ENCODE results near the gene HCN3. TPM values are rescaled to one million over a fixed set of nuclear protein-coding genes. Genes with fewer than 3 reads are reported as not detected.
A peak's percentile ranks its signal among the peaks of the same experiment; 100 is the strongest.

The HCN3 gene
- total and polyA plus RNA-seq, 2 of the 13 experiments (the other 11 are each of a cell fraction or from before 2014, with no cell fraction given), result 2.4 to 10.2 TPM

DNA sequence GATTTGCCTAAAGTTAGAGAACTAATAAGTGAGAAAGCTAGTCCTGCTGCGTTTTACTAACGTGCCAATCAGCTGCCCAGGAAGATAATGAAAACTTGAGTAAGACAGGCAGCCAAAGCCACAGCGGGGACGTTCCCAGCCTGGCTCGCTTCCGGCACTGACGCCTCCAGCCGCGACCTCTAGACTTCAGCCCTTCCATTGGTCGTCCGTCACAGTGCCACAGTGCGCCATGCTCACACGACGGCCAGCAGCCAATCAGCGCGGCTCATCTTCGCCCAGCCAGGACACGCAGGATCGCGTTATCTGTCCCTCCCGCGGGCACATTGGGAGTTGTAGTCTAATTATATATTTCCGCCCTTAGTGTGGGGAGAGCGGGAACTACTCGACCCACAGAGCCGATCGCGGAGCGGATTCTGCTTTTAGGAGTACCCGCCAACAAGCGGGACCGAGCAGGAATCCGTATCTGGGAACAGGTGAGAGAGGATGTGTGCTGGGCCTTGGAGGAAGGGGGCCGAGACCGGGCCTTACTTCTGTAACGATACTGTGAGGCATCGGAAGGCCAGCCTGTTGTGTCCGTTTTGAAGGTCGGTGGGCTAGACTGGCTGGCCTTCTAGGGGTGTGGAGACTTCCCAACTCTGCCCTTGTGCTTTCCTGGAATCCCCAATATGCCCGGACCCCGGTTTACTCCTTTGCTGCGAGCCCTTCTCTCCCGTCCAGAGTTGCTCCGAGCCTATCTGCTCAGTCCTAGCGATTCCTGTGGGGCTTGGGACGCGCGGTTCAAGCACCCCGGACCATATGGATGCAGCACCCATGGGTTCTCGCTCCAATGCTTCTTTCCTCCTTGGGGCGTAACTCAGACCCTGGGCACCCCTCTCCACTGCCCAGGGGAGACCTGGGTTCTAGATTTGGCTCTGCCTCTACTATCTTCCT lies 31.5 kb downstream of the HCN3 start, which contains the start of gene FDPS (continued):
- TF ChIP-seq ZNF746 (CRISPR knock-in tag; IDR thresholded peaks at IDR 0.05) (no peak; the same call in 1 of the 2 replicates), GFI1 (CRISPR knock-in tag; IDR thresholded peaks at IDR 0.05; ENCODE audit: borderline replicate concordance) (0 out of 2 replicates have a peak, but pooled peaks have one; percentile 50), NONO (IDR thresholded peaks at IDR 0.05) (no peak), NONO (CRISPR knock-in tag; conservative IDR thresholded peaks at IDR 0.05) (peak; percentile 69), IKZF1 (IDR thresholded peaks at IDR 0.05) (no peak), SRSF4 (IDR thresholded peaks at IDR 0.05; ENCODE audit: low read depth, low read length, poor library complexity, severe bottlenecking) (no peak), NR2F1 (CRISPR knock-in tag; IDR thresholded peaks at IDR 0.05) (no peak), TFE3 (CRISPR knock-in tag; IDR thresholded peaks at IDR 0.05) (peak; percentile 11; the same call in 1 of the 2 replicates), MIXL1 (CRISPR knock-in tag; IDR thresholded peaks at IDR 0.05) (peak; percentile 95), ZBTB34 (CRISPR knock-in tag; IDR thresholded peaks at IDR 0.05) (no peak), ZNF563 (CRISPR knock-in tag; IDR thresholded peaks at IDR 0.05) (0 out of 2 replicates have a peak, but pooled peaks have one; percentile 50), MZF1 (CRISPR knock-in tag; IDR thresholded peaks at IDR 0.05; ENCODE audit: borderline replicate concordance) (0 out of 2 replicates have a peak, but pooled peaks have one; percentile 33), ZNF180 (CRISPR knock-in tag; IDR thresholded peaks at IDR 0.05; ENCODE audit: borderline replicate concordance, low read depth) (no peak)
- TF ChIP-seq, protein P1, sequence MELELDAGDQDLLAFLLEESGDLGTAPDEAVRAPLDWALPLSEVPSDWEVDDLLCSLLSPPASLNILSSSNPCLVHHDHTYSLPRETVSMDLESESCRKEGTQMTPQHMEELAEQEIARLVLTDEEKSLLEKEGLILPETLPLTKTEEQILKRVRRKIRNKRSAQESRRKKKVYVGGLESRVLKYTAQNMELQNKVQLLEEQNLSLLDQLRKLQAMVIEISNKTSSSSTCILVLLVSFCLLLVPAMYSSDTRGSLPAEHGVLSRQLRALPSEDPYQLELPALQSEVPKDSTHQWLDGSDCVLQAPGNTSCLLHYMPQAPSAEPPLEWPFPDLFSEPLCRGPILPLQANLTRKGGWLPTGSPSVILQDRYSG (CRISPR knock-in tag; IDR thresholded peaks at IDR 0.05), result no peak
- TF ChIP-seq, protein P2, sequence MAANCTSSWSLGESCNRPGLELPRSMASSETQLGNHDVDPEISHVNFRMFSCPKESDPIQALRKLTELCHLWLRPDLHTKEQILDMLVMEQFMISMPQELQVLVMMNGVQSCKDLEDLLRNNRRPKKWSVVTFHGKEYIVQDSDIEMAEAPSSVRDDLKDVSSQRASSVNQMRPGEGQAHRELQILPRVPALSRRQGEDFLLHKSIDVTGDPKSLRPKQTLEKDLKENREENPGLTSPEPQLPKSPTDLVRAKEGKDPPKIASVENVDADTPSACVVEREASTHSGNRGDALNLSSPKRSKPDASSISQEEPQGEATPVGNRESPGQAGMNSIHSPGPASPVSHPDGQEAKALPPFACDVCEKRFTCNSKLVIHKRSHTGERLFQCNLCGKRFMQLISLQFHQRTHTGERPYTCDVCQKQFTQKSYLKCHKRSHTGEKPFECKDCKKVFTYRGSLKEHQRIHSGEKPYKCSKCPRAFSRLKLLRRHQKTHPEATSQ (CRISPR knock-in tag; IDR thresholded peaks at IDR 0.05; ENCODE audit: borderline replicate concordance), result peak; percentile 71; the same call in 1 of the 2 replicates
- TF ChIP-seq, protein P3, sequence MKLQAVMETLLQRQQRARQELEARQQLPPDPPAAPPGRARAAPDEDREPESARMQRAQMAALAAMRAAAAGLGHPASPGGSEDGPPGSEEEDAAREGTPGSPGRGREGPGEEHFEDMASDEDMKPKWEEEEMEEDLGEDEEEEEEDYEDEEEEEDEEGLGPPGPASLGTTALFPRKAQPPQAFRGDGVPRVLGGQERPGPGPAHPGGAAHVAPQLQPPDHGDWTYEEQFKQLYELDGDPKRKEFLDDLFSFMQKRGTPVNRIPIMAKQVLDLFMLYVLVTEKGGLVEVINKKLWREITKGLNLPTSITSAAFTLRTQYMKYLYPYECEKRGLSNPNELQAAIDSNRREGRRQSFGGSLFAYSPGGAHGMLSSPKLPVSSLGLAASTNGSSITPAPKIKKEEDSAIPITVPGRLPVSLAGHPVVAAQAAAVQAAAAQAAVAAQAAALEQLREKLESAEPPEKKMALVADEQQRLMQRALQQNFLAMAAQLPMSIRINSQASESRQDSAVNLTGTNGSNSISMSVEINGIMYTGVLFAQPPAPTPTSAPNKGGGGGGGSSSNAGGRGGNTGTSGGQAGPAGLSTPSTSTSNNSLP (IDR thresholded peaks at IDR 0.05; ENCODE audit: low read depth, low read length), result 0 out of 2 replicates have a peak, but pooled peaks have one; percentile 40
